HG02759 (cell line): Measurements from ENCODE around the gene GFM2.
"Not testable (repeated sequence)": the region's sequence is repeated elsewhere in the genome, so short reads cannot be mapped to it uniquely, and the experiment has no call there.

Source experiments
- ATAC-seq: cut with Tn5 transposase; IDR thresholded peaks from one replicate; pipeline ENCODE4 v1.9.1; 2021; ENCODE audit warnings: mild to moderate bottlenecking, moderate library complexity; ENCODE audit not compliant: unreplicated experiment

The GFM2 gene

DNA sequence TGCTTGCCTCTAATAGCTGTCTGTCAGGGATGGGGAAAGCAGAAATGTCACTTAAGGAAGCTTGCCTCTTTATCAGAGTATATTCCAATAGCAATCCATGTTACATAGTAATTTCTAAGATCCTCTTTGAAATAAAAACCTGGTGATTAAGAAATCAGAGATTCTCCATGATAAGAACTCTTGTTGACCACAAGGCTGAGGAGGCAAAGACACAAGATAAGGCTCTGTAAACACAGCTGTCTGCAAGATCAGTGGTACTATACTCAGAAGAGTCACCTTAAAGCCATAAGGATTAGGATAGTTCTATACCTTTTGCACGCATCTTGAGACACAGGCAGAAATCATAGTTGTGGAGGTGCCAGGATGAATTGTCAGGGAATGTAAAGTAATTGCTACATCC lies 41.6 kb downstream of the GFM2 start:
- no peak for ATAC-seq

DNA sequence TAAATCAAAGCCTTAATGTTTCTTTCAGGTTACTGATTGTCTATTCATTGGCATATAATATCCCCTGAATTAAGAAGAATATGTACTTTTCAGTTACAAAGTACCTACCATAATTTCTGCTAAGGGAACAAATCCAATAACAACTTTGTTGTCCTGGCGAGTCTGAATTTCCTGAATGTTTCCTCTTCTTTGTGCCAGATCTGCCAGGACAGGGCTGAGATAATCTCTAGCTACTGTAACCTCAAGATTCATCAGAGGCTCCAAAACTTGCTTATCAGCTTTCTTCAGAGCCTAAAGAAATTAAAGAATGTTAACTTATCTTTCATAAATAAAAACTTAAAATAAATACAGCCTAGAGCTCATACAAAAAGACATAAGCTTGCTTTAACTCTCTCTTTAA lies 44.6 kb downstream of the GFM2 start:
- ATAC-seq = no peak

DNA sequence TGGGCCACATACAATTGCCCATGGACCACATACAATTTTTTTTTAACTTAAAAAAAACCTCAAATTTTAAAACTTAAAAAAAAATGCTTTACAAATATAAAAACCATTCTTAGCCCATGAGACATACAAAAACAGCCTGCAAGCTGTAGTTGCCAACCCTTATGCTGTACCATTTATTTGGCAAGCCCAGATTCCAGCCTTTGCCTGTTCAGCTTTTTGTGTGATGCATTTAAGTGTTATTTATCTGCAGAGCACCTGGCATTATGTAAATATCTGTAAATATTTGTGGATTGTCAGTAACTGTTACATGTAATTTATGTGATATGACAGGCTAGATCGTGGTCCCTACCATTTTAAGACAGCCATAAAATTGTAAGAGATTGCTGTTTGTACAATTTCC lies 49.3 kb downstream of the GFM2 start:
- no peak for ATAC-seq

DNA sequence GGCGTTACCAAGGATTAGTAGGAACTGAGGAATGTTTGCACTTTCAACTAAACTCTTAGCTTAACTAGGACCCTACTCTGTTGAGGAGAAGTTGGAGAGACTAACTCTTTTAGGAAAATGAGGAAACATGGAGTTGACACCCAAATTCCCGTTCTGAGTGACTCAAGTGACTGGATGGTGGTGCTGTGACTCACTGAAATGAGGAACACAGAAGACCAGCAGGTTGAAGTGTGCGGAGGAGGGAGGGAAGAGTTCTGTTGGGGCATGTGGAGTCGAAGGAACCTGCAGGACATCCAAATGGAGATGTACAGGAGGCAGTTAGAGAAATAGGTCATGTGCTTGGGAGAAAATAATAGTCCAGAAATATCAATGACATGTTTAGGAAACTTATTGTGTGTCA lies 73.7 kb downstream of the GFM2 start:
- ATAC-seq = no peak

DNA sequence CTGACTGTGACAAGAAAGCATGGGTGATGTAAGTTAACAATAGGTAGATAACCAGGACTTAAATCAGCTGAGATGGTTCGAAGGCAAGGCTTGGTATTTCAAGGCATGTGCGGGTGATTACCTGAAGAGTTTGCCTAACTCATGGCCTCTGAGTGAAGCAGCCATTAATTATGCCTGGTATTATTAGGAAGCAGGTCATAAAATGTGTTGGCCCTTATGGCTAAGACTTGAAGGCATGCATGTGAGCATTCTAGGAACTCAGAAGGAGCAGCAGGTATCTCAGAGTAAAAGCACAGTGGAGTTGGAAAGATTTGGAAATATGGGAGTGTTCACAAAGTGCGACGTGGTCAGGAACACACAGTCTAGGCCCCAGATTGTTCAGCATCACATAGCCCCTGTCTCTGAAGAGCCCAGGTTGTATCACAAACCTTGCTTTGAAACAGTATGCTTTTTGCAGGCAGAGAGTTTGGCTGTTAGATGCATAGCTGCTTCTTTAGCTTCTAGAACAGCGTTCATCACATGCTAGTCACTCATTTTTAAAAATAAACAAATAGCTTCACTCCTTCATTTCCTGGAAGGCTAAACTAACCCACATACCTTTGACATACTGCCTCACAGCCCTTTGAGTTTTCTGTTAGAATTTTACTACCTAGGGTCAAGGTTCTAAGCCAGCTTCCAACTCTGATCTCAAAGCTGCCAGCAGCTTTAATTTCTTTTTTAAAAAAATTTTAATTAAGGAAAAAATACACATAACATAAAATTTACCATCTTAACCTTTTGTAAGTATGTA lies 79.8 kb downstream of the GFM2 start:
- ATAC-seq = no peak

DNA sequence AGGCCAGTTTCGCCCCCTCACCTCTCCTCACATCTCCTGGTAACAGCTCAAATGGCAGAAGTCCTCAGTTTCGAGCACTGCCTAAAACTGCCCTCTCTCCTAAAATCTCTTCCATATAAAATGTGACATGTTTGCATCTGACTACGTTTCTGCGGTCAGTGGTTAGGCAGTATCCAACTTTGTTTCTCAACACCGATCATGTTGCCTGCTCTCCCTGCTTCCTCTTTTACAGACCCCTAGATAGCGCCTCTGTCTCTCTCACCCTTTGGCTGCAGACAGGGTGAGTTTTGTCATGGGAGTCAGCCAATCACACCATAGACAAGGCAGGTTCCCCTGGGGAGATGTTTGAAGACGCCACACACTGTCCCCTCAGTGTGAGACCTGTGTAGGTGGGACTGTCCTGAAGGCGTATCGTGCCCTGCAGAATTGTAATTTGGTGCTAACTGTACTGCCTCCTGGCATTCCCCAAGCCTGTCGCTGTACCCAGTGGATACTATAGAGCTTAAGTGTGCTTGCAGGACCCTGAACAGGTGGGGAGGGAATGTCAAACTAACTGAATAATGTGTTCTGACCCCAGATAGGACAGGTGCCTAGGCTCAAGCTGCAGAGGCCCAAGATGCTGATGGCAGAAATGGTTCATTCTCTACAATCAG lies 80.8 kb downstream of the GFM2 start:
- peak; percentile 47 for ATAC-seq

DNA sequence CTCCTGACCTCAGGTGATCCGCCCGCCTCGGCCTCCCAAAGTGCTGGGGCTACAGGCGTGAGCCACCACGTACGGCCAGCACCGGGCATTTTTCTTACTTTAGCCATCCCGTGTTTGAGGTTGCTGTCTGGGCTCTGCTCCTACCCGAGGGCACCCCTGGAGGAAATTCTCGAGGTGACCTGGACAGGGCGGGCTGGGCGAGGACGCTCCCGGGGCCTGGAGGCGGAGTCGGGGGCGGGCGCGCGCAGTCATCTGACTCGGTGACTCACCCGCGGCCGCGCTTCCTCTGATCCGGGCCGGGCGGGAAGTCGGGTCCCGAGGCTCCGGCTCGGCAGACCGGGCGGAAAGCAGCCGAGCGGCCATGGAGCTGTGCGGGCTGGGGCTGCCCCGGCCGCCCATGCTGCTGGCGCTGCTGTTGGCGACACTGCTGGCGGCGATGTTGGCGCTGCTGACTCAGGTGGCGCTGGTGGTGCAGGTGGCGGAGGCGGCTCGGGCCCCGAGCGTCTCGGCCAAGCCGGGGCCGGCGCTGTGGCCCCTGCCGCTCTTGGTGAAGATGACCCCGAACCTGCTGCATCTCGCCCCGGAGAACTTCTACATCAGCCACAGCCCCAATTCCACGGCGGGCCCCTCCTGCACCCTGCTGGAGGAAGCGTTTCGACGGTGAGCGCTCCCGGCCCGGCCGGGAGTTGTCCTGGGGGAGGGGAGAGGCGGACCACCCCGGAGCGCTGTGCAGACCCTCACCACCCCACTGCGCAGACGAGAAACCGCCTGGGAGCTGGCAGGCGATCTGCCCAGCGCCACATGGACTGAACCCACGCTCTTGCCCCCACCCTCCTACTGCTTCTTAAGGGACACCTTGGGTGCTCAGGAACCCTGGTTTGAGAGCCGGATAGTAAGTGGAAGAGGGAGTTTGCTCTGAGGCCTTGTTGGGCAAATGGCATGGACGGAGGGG lies 81.7 kb downstream of the GFM2 start, which contains the start of gene HEXB:
Gene HEXB (plus strand): TSS at position 334 of the 952 bp plus-strand sequence. CDS start 28 bp downstream, at position 362.
- peak; percentile 83 for ATAC-seq

DNA sequence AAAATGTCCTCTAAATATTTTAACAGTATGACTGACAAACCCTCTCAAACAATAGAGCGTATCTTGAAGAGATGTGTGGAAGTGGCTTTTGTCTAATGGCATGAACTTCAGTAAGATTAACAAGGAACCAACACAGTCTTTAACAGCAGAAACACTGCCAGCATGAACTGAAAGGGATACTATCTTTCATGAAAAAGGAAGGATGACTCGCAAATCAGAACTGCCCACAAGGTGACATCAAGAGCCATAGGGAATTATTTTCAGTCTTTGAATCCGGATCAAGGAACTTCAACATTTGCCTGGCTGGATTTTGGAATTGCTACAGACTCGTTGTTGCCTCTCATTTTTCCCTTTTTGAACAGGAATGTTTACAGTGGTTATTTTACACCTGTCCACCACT lies 87.0 kb downstream of the GFM2 start:
- no peak for ATAC-seq

DNA sequence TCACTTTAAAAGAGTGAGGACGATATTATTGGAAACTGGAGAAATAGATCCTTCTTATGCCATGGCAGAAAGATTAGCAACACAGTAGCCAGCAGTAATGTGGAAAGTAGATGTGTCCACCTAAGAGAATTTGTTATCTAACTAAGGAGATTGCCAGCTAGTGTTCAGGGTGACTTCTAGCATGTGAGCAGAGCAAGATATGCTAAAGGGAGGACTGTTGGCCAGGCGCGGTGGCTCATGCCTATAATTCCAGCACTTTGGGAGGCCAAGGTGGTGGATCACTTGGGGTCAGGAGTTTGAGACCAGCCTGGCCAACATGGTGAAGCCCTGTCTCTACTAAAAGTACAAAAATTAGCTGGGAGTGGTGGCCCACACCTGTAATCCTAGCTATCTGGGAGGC lies 87.6 kb downstream of the GFM2 start:
- not testable (repeated sequence) for ATAC-seq

DNA sequence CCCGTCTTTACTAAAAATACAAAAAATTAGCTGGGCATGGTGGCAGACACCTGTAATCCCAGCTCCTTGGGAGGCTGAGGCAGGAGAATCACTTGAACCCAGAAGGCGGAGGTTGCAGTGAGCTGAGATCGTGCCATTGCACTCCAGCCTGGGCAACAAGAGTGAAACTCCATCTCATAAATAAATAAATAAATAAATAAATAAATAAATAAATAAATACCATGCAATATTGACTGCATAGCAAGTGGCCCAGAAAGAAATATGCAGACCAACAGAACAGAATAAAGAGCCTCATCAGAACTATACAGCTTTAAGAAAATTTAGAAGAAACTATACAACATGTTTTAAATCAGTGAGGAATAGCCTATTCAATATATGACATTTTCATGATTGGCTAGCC lies 88.8 kb downstream of the GFM2 start:
- ATAC-seq = not testable (repeated sequence)

DNA sequence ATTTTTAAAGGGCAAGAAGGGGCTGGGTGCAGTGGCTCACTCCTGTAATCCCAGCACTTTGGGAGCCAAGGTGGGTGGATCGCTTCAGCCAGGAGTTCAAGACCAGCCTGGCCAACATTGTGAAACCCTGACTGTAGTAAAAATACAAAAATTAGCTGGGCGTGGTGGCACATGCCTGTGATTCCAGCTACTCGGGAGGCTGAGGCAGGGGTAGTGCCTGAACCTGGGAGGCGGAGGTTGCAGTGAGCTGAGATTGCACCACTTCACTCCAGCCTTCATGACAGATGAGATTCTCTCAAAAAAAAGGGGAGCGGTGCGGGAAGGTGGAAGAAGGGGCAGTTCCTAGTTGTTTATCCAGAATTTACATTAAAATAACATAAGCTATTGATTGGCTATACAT lies 90.5 kb downstream of the GFM2 start:
- ATAC-seq = not testable (repeated sequence)

DNA sequence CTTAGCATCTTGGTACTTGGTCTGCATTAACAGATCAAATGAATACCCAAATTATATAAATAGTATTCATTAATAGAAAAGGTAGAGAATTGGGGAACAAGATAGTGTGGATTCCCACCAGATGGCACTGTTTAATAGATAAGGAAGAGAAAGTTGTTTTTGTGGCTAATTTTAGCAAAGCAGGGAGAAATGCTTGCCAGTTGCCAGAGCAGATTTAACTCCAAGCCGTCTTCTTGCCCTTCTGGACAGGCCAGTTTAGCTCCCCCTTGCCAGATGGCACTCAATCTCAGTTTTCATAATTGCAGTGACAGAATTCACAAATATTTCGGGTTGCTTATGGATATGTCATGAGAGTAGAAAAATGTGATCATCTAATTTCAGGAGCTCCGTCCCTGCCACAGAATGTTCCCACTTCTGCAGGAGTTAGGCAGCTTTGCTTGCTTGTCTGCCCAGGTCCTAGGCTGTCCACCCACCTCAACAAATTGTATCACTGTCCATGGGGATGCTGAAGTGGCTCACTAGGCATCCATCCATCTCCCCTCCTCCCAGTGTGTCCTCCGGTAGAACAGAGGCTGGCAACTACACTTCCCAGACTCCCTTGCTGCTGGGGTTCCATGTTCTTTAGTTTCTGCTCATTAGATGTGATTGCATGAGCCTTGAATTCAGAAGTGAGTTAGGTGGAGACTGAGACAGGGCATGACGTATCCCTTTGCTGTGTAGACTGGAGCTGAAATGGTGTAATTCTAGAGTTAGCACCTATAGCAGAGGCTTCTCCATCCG lies 93.7 kb downstream of the GFM2 start:
- ATAC-seq = no peak

DNA sequence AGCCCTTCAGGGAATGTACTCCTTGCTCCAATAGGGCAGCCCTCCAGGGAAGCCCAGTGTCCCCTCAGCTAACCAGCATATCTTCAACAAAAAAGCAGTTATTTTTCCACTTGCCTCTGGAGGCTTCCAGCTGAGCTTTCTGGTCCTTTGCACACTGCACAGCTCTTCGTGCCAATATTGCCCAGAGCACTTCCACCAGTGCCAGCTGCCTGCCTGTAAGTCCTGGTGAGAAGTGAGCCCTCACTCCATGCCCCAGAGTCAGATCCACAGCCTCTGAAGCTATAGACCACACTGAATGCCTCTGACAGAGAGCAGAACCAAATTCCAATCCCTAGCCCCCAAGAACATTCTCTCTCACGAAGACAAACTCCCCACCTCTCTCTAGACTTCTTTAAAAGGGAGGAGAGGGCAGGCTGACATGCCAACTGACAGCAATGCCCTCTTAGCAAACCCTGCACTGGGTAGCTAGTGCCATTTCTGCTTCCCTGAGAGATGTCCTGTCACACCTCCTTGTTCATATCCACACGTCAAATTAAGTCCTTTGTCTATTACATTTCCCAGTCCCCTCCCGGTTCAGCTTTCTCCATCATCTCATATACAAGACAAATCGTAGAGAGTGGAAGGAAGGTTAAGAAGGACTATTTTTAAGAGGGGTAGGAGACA lies 94.6 kb downstream of the GFM2 start:
- ATAC-seq = no peak
